GM12801 (cell line): Measurements from ENCODE around the gene JAG1.

Experiments used
- CTCF ChIP-seq: IDR thresholded peaks from one replicate; pipeline ENCODE4 v1.5.1; 2011; ENCODE audit warnings: control low read depth; ENCODE audit not compliant: insufficient read length; ENCODE audit errors: extremely low read depth

Gene JAG1

DNA sequence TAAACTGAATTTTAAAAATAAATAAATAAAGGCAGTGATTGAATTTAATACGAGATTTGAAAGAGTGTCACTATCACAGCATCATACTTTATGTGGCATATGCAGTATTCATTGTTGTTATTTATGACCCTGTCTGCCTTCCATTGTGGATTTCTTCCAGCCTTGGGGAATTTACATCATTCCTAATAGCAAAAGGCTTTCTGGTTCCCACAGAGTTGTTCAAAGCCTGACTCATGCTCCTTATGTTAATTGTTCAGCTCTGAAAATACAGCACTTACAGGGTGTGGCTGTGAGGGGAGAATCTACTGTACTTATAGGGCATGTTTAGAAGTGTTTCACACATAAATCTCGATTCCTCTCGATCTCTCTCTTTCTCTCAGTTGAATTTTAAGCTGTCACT is 54.4 kb downstream of the JAG1 start:
- TF ChIP-seq CTCF = no peak

DNA sequence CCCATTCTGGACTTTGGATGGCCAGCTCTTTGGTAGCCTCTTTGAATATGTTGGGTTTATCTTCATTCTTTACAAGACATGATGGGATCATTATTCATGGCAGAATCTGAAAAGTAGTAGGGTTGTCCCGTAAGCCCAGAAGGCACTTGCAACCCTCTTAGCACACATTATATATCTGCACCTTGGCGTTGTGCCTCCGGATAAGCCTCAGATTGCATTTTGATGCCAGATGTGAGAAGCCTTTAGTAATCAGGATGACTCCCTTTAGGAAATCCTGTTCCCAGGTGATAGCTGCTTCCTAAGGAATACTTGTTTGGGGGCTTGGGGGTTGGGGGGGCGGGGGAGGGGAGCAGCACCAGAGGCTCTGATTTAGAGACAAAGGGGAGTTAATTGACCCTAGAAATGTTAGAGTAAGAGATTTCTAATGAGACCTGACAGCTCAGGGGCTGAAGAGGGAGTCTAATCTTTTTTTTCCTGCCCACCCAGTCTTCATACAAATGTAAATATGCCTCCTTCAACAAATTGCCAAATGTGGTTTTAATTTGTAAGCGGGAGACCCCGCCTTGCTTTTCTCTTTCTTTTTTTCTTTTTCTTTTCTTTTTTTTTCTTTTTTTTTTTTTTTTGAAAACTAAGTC is 55.1 kb downstream of the JAG1 start:
- no peak for TF ChIP-seq CTCF

DNA sequence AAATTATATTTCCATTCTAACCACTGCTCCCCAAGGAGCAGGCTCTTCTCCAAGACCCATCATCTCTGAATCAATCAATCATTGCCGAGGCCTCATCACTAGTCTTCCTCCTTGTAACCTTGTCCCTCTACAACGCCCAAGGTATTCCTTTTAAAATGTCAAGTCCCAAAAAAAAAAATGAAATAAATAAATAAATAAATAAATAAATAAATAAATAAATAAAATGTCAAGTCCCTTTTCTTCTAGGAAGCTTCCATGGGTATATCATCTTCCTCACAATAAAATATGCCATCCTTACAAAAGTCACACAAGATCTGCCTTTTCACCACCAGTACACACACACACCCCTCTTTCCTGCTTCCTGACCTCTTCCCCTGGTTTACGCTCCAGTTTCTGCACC is 57.6 kb downstream of the JAG1 start:
- TF ChIP-seq CTCF = no peak

- TF ChIP-seq CTCF = no peak
Measured at GRCh38 chr20:10613911-10614310, 59.9 kb downstream of the JAG1 start.

GRCh38 chr20:10611357-10611756 is 62.4 kb downstream of the JAG1 start:
- TF ChIP-seq CTCF = no peak

- TF ChIP-seq CTCF = no peak
Measured at GRCh38 chr20:10610251-10610650, 63.5 kb downstream of the JAG1 start.

GRCh38 chr20:10609770-10610169 is 64.0 kb downstream of the JAG1 start:
- no peak for TF ChIP-seq CTCF
